ENCODE results near the gene UTP14A. TPM values are rescaled to one million over a fixed set of nuclear protein-coding genes. Genes with fewer than 3 reads are reported as not detected.

The UTP14A gene
- total RNA-seq, 1 experiment from 2014 or later = 20.2 TPM

GRCh38 chrX:129931411-129932015, 25.5 kb downstream of the UTP14A start:
- peak overlapping the region; percentile 78 for H3K4me3 ChIP-seq (ENCODE audit: low read length)
- peak overlapping the region; percentile 97 for H2AFZ ChIP-seq (ENCODE audit: low read length)
- POLR2A ChIA-PET (ENCODE audit: unreplicated experiment) = interaction anchor here (0.6 to 0.7 kb wide), 2 partner anchors 277 to 328 kb away, joined by 3 to 6 read pairs; partner anchors contain the start of gene APLN
- peak overlapping the region; percentile 70 for H3K27ac ChIP-seq (ENCODE audit: low read length)
- TF ChIP-seq CTCF (conservative IDR thresholded peaks at IDR 0.05; ENCODE audit: low read depth, low read length) (no peak), EZH2phosphoT487 (IDR thresholded peaks at IDR 0.05; ENCODE audit: borderline replicate concordance, low read length) (no peak), EZH2 (IDR thresholded peaks at IDR 0.05; ENCODE audit: low read length, unreplicated experiment) (no peak)
- H3F3A ChIP-seq (ENCODE audit: low read length, unreplicated experiment) = no peaks in the 10 kb centered on the region
- no peaks in the 10 kb centered on the region for H3K27me3 ChIP-seq (ENCODE audit: low read length)
- intact Hi-C loops (cut with micrococcal nuclease) = no loop called here
- no peaks in the 10 kb centered on the region for H3K9me2 ChIP-seq (replicated peaks; ENCODE audit: low read length)
- BruUV-seq (replicated peaks) = no TSS peak
- H3K79me2 ChIP-seq (ENCODE audit: low read length) = no peaks in the 10 kb centered on the region
- DNase-seq (peak; percentile 83), ATAC-seq (peak; percentile 76)
- CTCF ChIA-PET = interaction anchor here (0.6 to 1.1 kb wide), 3 partner anchors 129 to 202 kb away, joined by 3 to 6 read pairs (median 4); no protein-coding TSS in a partner anchor
- H3K9me3 ChIP-seq (ENCODE audit: low read length) = no peaks in the 10 kb centered on the region
- H3K9ac ChIP-seq (ENCODE audit: low read length) = peak overlapping the region; percentile 77
- no peaks in the 10 kb centered on the region for H3K4me1 ChIP-seq (ENCODE audit: insufficient read depth, low read length)
- peak overlapping the region; percentile 95 for H3K4me2 ChIP-seq (ENCODE audit: low read length)
- H3K36me3 ChIP-seq (ENCODE audit: low read depth, low read length) = peaks cover 9% of the 10 kb centered on the region; the same call in 1 of the 2 replicates
- H4K20me1 ChIP-seq (ENCODE audit: low read length) = no peaks in the 10 kb centered on the region

- no peaks in the 10 kb centered on the region for H3K9me2 ChIP-seq (replicated peaks; ENCODE audit: low read length)
- H3K9me3 ChIP-seq (ENCODE audit: low read length) = no peaks in the 10 kb centered on the region
- ChIA-PET CTCF (interaction anchor here (0.7 to 1.1 kb wide), 2 partner anchors 129 to 203 kb away, joined by 3 to 6 read pairs; no protein-coding TSS in a partner anchor), POLR2A (ENCODE audit: unreplicated experiment) (no interaction called here)
- H3K79me2 ChIP-seq (ENCODE audit: low read length) = no peaks in the 10 kb centered on the region
- BruUV-seq (replicated peaks) = no TSS peak
- H3K4me3 ChIP-seq (ENCODE audit: low read length) = peak overlapping the region; percentile 78
- H4K20me1 ChIP-seq (ENCODE audit: low read length) = no peaks in the 10 kb centered on the region
- peak overlapping the region; percentile 95 for H3K4me2 ChIP-seq (ENCODE audit: low read length)
- H3K36me3 ChIP-seq (ENCODE audit: low read depth, low read length) = peaks cover 2% of the 10 kb centered on the region; the same call in 1 of the 2 replicates
- H2AFZ ChIP-seq (ENCODE audit: low read length) = peak overlapping the region; percentile 97
- intact Hi-C loops (cut with micrococcal nuclease) = no loop called here
- H3K27me3 ChIP-seq (ENCODE audit: low read length) = no peaks in the 10 kb centered on the region
- TF ChIP-seq CTCF (conservative IDR thresholded peaks at IDR 0.05; ENCODE audit: low read depth, low read length) (no peak), EZH2 (IDR thresholded peaks at IDR 0.05; ENCODE audit: low read length, unreplicated experiment) (no peak), EZH2phosphoT487 (IDR thresholded peaks at IDR 0.05; ENCODE audit: borderline replicate concordance, low read length) (no peak)
- H3K27ac ChIP-seq (ENCODE audit: low read length) = peak overlapping the region; percentile 70
- ATAC-seq = peak; percentile 58
- H3K4me1 ChIP-seq (ENCODE audit: insufficient read depth, low read length) = no peaks in the 10 kb centered on the region
- H3F3A ChIP-seq (ENCODE audit: low read length, unreplicated experiment) = no peaks in the 10 kb centered on the region
- DNase-seq = peak; percentile 79
- H3K9ac ChIP-seq (ENCODE audit: low read length) = peak overlapping the region; percentile 77
These were observed 26.3 kb downstream of the UTP14A start for GRCh38 chrX:129932016-129932820.
